Neutrophil (primary cell): ENCODE data around the gene ATRIP.

Source experiments
- H3K27ac ChIP-seq: fragments of 200-600 bp; sonication (generic); 2 replicates; pipeline ENCODE4 v1.5.1; 2016; ENCODE audit warnings: mild to moderate bottlenecking, moderate library complexity
- H3K27me3 ChIP-seq: fragments of 200-600 bp; sonication (generic); 2 replicates; pipeline ENCODE4 v1.6.0; 2016; ENCODE audit warnings: mild to moderate bottlenecking
- H3K36me3 ChIP-seq: fragments of 200-600 bp; sonication (generic); 2 replicates; pipeline ENCODE4 v1.5.1; 2017
- H3K4me1 ChIP-seq, 2 experiments: fragments of 200-600 bp in 1 of 2; sonication (generic) in 1 of 2; 1 replicate in 1 of 2; 2 replicates in 1 of 2; pipeline versions ENCODE4 v1.5.1 to v1.6.1; 2013 to 2016; ENCODE audit warnings: low read depth in 1 of 2, low read length in 1 of 2, mild to moderate bottlenecking in 1 of 2, moderate library complexity in 1 of 2; ENCODE audit not compliant: control insufficient read depth in 1 of 2, insufficient read depth in 1 of 2
- H3K4me3 ChIP-seq, 2 experiments: fragments of 200-600 bp in 1 of 2; sonication (generic) in 1 of 2; 1 replicate in 1 of 2; 2 replicates in 1 of 2; pipeline ENCODE4 v1.5.1; 2013 to 2016; ENCODE audit warnings: low read depth in 1 of 2, low read length in 1 of 2, mild to moderate bottlenecking in 1 of 2, moderate library complexity in 1 of 2
- H3K9me3 ChIP-seq: fragments of 200-600 bp; sonication (generic); 2 replicates; pipeline ENCODE4 v1.5.1; 2016
- CTCF ChIP-seq: fragments of 200-600 bp; sonication (generic); IDR thresholded peaks from 2 replicates; pipeline ENCODE4 v1.5.1; 2016; ENCODE audit warnings: antibody characterized with exemption

ATRIP gene

GRCh38 chr3:48404440-48405342 lies 41.8 kb upstream of the ATRIP start:
- Histone ChIP-seq H3K4me1 (peaks cover 3% of the 10 kb centered on the region in 2 experiments), H3K27ac (no peak overlapping the region), H3K9me3 (no peaks in the 10 kb centered on the region), H3K36me3 (no peaks in the 10 kb centered on the region), H3K27me3 (no peaks in the 10 kb centered on the region), H3K4me3 (no peak overlapping the region)
- no peak for TF ChIP-seq CTCF

- TF ChIP-seq CTCF = no peak
- H3K9me3 ChIP-seq = no peaks in the 10 kb centered on the region
- no peaks in the 10 kb centered on the region for H3K27me3 ChIP-seq
- no peak overlapping the region for H3K27ac ChIP-seq
- H3K4me3 ChIP-seq = no peak overlapping the region
- H3K4me1 ChIP-seq = no peaks in the 10 kb centered on the region
- no peaks in the 10 kb centered on the region for H3K36me3 ChIP-seq
Observed at GRCh38 chr3:48405343-48405881, 41.1 kb upstream of the ATRIP start.

- Histone ChIP-seq H3K27ac (no peak overlapping the region), H3K36me3 (no peaks in the 10 kb centered on the region), H3K4me1 (no peaks in the 10 kb centered on the region), H3K27me3 (no peaks in the 10 kb centered on the region), H3K9me3 (no peaks in the 10 kb centered on the region), H3K4me3 (no peak overlapping the region)
- TF ChIP-seq CTCF = no peak
Observed at GRCh38 chr3:48405971-48406370, 40.6 kb upstream of the ATRIP start.

- no peaks in the 10 kb centered on the region for H3K36me3 ChIP-seq
- no peak overlapping the region for H3K27ac ChIP-seq
- H3K4me3 ChIP-seq = no peak overlapping the region
- no peaks in the 10 kb centered on the region for H3K4me1 ChIP-seq
- no peaks in the 10 kb centered on the region for H3K9me3 ChIP-seq
- H3K27me3 ChIP-seq = no peaks in the 10 kb centered on the region
- TF ChIP-seq CTCF = no peak
Observed at GRCh38 chr3:48406443-48407431, 39.8 kb upstream of the ATRIP start.

- H3K36me3 ChIP-seq = no peaks in the 10 kb centered on the region
Observed at GRCh38 chr3:48407542-48408099, 38.9 kb upstream of the ATRIP start.

More at GRCh38 chr3:48407542-48408099, 38.9 kb upstream of the ATRIP start:
- H3K9me3 ChIP-seq = no peaks in the 10 kb centered on the region
- H3K4me1 ChIP-seq = no peaks in the 10 kb centered on the region
- no peak for TF ChIP-seq CTCF
- H3K4me3 ChIP-seq = no peak overlapping the region
- H3K27me3 ChIP-seq = no peaks in the 10 kb centered on the region
- no peak overlapping the region for H3K27ac ChIP-seq
